KMS-11 (cell line): ENCODE data around the gene GPC2.
"Not testable (repeated sequence)": the region's sequence is repeated elsewhere in the genome, so short reads cannot be mapped to it uniquely, and the experiment has no call there.

Experiments
- H2AFZ ChIP-seq: fragments of 200-600 bp; sonication (generic); 2 replicates; pipeline ENCODE4 v1.6.1; 2016; ENCODE audit warnings: antibody characterized with exemption, mixed run types, low read depth
- H3K27ac ChIP-seq: fragments of 200-600 bp; sonication (generic); 2 replicates; pipeline ENCODE4 v1.6.1; 2016; ENCODE audit warnings: mild to moderate bottlenecking, mixed run types
- H3K27me3 ChIP-seq: fragments of 200-600 bp; sonication (generic); 2 replicates; pipeline ENCODE4 v1.6.1; 2017; ENCODE audit warnings: mild to moderate bottlenecking, low read depth, mixed run types, moderate library complexity; ENCODE audit not compliant: insufficient read depth
- H3K36me3 ChIP-seq: fragments of 200-600 bp; sonication (generic); 2 replicates; pipeline ENCODE4 v1.6.1; 2017; ENCODE audit warnings: mild to moderate bottlenecking, mixed run types; ENCODE audit not compliant: insufficient read depth
- H3K4me1 ChIP-seq: fragments of 200-600 bp; sonication (generic); 2 replicates; pipeline ENCODE4 v1.6.1; 2016; ENCODE audit warnings: mild to moderate bottlenecking, low read depth, mixed run types; ENCODE audit not compliant: poor library complexity, severe bottlenecking
- H3K4me2 ChIP-seq: fragments of 200-600 bp; sonication (generic); 2 replicates; pipeline ENCODE4 v1.7.0; 2016; ENCODE audit warnings: mild to moderate bottlenecking, mixed run types
- H3K4me3 ChIP-seq: fragments of 200-600 bp; sonication (generic); IDR thresholded peaks from 2 replicates; pipeline ENCODE4 v1.6.1; 2017; ENCODE audit warnings: low read depth, low read length, mixed read lengths; ENCODE audit not compliant: insufficient read depth
- H3K79me2 ChIP-seq: fragments of 200-600 bp; sonication (generic); 2 replicates; pipeline ENCODE4 v1.6.1; 2016; ENCODE audit warnings: low read depth, mixed run types; ENCODE audit not compliant: insufficient read depth
- H3K9ac ChIP-seq: fragments of 200-600 bp; sonication (generic); 2 replicates; pipeline ENCODE4 v1.6.1; 2016; ENCODE audit warnings: mild to moderate bottlenecking, mixed run types
- H4K20me1 ChIP-seq: fragments of 200-600 bp; sonication (generic); 2 replicates; pipeline ENCODE4 v1.6.1; 2016; ENCODE audit warnings: mild to moderate bottlenecking, mixed run types; ENCODE audit not compliant: insufficient read depth
- CTCF ChIP-seq: fragments of 200-600 bp; sonication (generic); conservative IDR thresholded peaks from 2 replicates; pipeline ENCODE4 v1.6.1; 2017; ENCODE audit warnings: low read depth, mild to moderate bottlenecking, antibody characterized with exemption, low read length, moderate library complexity, mixed read lengths

Gene GPC2

GRCh38 chr7:100148225-100148558 lies 29.0 kb downstream of the GPC2 start:
- peak overlapping the region; percentile 18; the same call in 1 of the 2 replicates for H3K9ac ChIP-seq
- no peaks in the 10 kb centered on the region for H3K36me3 ChIP-seq
- H3K27me3 ChIP-seq = no peaks in the 10 kb centered on the region
- no peak overlapping the region for H3K4me3 ChIP-seq
- TF ChIP-seq CTCF = no peak
- no peaks in the 10 kb centered on the region for H4K20me1 ChIP-seq
- H3K4me1 ChIP-seq = peaks cover 15% of the 10 kb centered on the region
- no peaks in the 10 kb centered on the region; the same call in 1 of the 2 replicates for H3K79me2 ChIP-seq
- peak overlapping the region; percentile 34; the same call in 1 of the 2 replicates for H3K27ac ChIP-seq
- H2AFZ ChIP-seq = peak overlapping the region; percentile 83
- peak overlapping the region; percentile 69 for H3K4me2 ChIP-seq

- Histone ChIP-seq H3K27ac (no peak overlapping the region), H3K9ac (no peak overlapping the region), H2AFZ (no peak overlapping the region), H3K4me2 (no peak overlapping the region), H3K4me1 (peaks cover 15% of the 10 kb centered on the region), H3K4me3 (no peak overlapping the region), H3K36me3 (no peaks in the 10 kb centered on the region), H3K79me2 (no peaks in the 10 kb centered on the region; the same call in 1 of the 2 replicates), H3K27me3 (no peaks in the 10 kb centered on the region), H4K20me1 (no peaks in the 10 kb centered on the region)
- TF ChIP-seq CTCF = no peak
Observed at GRCh38 chr7:100147278-100147677, 29.9 kb downstream of the GPC2 start.

GRCh38 chr7:100146350-100146749 lies 30.8 kb downstream of the GPC2 start:
- not testable (repeated sequence) for H3K9ac ChIP-seq, H3K27ac ChIP-seq, H3K36me3 ChIP-seq, H3K4me2 ChIP-seq, H2AFZ ChIP-seq, H4K20me1 ChIP-seq, H3K79me2 ChIP-seq, H3K4me3 ChIP-seq, H3K27me3 ChIP-seq
- H3K4me1 ChIP-seq = peaks cover 15% of the 10 kb centered on the region

GRCh38 chr7:100142461-100142860 lies 34.7 kb downstream of the GPC2 start:
- no peak overlapping the region for H3K9ac ChIP-seq
- H3K4me1 ChIP-seq = no peaks in the 10 kb centered on the region
- no peak overlapping the region for H3K4me2 ChIP-seq
- H2AFZ ChIP-seq = no peak overlapping the region
- no peaks in the 10 kb centered on the region for H4K20me1 ChIP-seq
- H3K27me3 ChIP-seq = no peaks in the 10 kb centered on the region
- TF ChIP-seq CTCF = no peak
- H3K36me3 ChIP-seq = no peaks in the 10 kb centered on the region
- H3K27ac ChIP-seq = no peak overlapping the region
- no peaks in the 10 kb centered on the region for H3K79me2 ChIP-seq
- H3K4me3 ChIP-seq = no peak overlapping the region

- no peaks in the 10 kb centered on the region for H4K20me1 ChIP-seq
- no peak overlapping the region for H3K9ac ChIP-seq
- H2AFZ ChIP-seq = peak overlapping the region; percentile 14; the same call in 1 of the 2 replicates
- no peaks in the 10 kb centered on the region for H3K36me3 ChIP-seq
- H3K27ac ChIP-seq = no peak overlapping the region
- no peak overlapping the region for H3K4me3 ChIP-seq
- H3K4me1 ChIP-seq = no peaks in the 10 kb centered on the region
- no peaks in the 10 kb centered on the region for H3K27me3 ChIP-seq
- H3K4me2 ChIP-seq = no peak overlapping the region
- no peak for TF ChIP-seq CTCF
- no peaks in the 10 kb centered on the region for H3K79me2 ChIP-seq
Observed at GRCh38 chr7:100141555-100141949, 35.6 kb downstream of the GPC2 start.
